UCSD-AML1 (cell line): ENCODE results near the gene CELF2.
"Not testable (repeated sequence)": the region's sequence is repeated elsewhere in the genome, so short reads cannot be mapped to it uniquely, and the experiment has no call there.

Experiments used
- DNase-seq: peaks from one replicate; lab custom pipeline; 2025; ENCODE audit not compliant: unreplicated experiment; lab: John Stamatoyannopoulos, UW

The CELF2 gene

GRCh38 chr10:11017570-11018431, at the start of gene CELF2:
Gene CELF2, plus strand, starts transcription at chr10:11017872. Its CDS starts 218 bp downstream, at chr10:11018090.
- no peak for DNase-seq

- no peak for DNase-seq
These were observed 49.4 kb upstream of the CELF2 start for GRCh38 chr10:10968257-10968588.

- no peak for DNase-seq
These were observed 44.4 kb upstream of the CELF2 start for GRCh38 chr10:10973310-10973709.

- no peak for DNase-seq
These were observed 42.0 kb upstream of the CELF2 start for GRCh38 chr10:10975647-10976046.

- DNase-seq: no peak
These were observed 41.0 kb upstream of the CELF2 start for GRCh38 chr10:10976652-10977051.

- DNase-seq: no peak
These were observed 40.3 kb upstream of the CELF2 start for GRCh38 chr10:10977226-10977956.

- no peak for DNase-seq
These were observed 39.7 kb upstream of the CELF2 start for GRCh38 chr10:10977978-10978377.

GRCh38 chr10:10985361-10985760, 32.3 kb upstream of the CELF2 start:
- DNase-seq: no peak

- no peak for DNase-seq
These were observed 31.1 kb upstream of the CELF2 start for GRCh38 chr10:10986606-10987005.

GRCh38 chr10:10987111-10987510, 30.6 kb upstream of the CELF2 start:
- no peak for DNase-seq

- DNase-seq: no peak
These were observed 28.0 kb upstream of the CELF2 start for GRCh38 chr10:10989669-10990068.

- DNase-seq: no peak
These were observed 26.5 kb upstream of the CELF2 start for GRCh38 chr10:10991144-10991543.

- no peak for DNase-seq
These were observed 25.6 kb upstream of the CELF2 start for GRCh38 chr10:10992072-10992471.

GRCh38 chr10:10992961-10993714, 24.5 kb upstream of the CELF2 start:
- no peak for DNase-seq

GRCh38 chr10:10993785-10994184, 23.9 kb upstream of the CELF2 start:
- no peak for DNase-seq

GRCh38 chr10:10994360-10994759, 23.3 kb upstream of the CELF2 start:
- DNase-seq: no peak

GRCh38 chr10:10995120-10995519, 22.6 kb upstream of the CELF2 start:
- no peak for DNase-seq

- no peak for DNase-seq
These were observed 20.6 kb upstream of the CELF2 start for GRCh38 chr10:10996966-10997620.

- not testable (repeated sequence) for DNase-seq
These were observed 18.2 kb upstream of the CELF2 start for GRCh38 chr10:10999501-10999900.

- no peak for DNase-seq
These were observed 15.2 kb upstream of the CELF2 start for GRCh38 chr10:11002485-11002884.

GRCh38 chr10:11002916-11003315, 14.8 kb upstream of the CELF2 start:
- DNase-seq: no peak
